H4 (cell line): ENCODE measurements around the gene PCTP. TPM values are rescaled to one million over a fixed set of nuclear protein-coding genes. Genes with fewer than 3 reads are reported as not detected.

Experiments used
- DNase-seq: peaks from one replicate; pipeline ENCODE4 v3.0.0-alpha.2; 2015; ENCODE audit warnings: low spot score
- total RNA-seq: library from RNA; depleted of rRNA; stranded (reverse); fragments of >200 nt; shearing (Covaris generic); gene quantifications from 2 replicates; pipeline ENCODE4 v1.2.3, GENCODE V29; 2014; rRNA removed

The PCTP gene
- total RNA-seq: 21.8 and 25.3 TPM in 2 replicates

GRCh38 chr17:55750750-55751657 lies at the start of gene PCTP:
Gene PCTP, plus strand, starts transcription at chr17:55751051. Its CDS starts 53 bp downstream, at chr17:55751104.
- peak; percentile 92 for DNase-seq

- DNase-seq: peak; percentile 62
Measured at GRCh38 chr17:55702150-55702549, 48.7 kb upstream of the PCTP start.

- DNase-seq: no peak
Measured at GRCh38 chr17:55704401-55704800, 46.5 kb upstream of the PCTP start.

DNA sequence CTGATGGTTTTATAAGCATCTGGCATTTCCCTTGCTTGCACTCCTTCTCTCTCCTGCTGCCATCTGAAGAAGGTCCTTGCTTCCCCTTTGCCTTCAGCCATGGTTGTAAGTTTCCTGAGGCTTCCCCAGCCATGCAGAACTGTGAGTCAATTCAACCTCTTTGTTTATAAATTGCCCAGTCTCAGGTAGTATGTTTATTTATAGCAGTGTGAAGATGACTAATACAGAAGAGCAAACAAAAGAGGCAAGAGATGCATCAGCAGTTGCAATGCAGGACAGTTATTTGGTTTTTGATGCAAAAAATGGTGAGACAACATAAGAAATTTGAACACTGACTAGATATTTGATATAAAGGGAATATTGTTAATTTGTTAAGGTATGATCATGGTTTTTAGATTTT lies 45.0 kb upstream of the PCTP start:
- DNase-seq: peak; percentile 69

GRCh38 chr17:55706808-55707773 lies 43.8 kb upstream of the PCTP start:
- no peak for DNase-seq

DNA sequence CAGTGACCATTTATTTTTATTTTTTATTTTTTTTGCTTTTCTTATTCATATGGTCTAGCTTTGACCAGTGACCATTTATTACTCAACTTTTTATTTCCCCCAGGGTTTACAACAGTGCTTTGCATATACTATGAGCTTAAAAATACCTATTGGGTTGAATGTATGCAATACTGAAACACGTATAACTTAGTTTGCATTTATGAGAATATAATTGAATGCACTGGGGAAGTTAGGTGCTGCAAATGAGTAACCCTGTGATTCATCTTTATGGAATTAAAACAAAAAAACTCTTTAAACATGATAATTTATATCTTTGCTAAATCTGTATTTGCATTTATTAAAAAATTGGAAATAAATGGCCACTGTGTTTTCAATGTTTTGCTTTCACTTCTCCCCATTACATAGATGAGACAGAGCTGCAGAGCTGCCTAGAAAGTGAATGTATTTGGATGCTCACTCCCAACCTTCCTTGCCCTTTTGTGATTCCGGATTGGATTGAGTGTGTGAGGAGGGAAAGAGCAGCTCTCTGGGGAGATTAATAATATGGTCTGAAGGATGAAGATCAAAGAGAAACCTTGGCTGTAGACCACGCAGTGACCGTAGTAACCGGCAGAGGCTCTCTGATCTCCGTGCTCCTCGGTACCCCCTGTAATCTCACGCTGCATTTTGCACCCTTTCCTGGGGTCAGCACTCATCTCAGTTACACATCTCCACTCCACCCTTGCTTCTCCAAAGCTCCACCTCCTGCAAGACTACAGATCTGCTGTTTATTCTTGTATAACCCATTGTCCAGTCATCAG lies 42.5 kb upstream of the PCTP start:
- no peak for DNase-seq

GRCh38 chr17:55709440-55709839 lies 41.4 kb upstream of the PCTP start:
- no peak for DNase-seq

DNA sequence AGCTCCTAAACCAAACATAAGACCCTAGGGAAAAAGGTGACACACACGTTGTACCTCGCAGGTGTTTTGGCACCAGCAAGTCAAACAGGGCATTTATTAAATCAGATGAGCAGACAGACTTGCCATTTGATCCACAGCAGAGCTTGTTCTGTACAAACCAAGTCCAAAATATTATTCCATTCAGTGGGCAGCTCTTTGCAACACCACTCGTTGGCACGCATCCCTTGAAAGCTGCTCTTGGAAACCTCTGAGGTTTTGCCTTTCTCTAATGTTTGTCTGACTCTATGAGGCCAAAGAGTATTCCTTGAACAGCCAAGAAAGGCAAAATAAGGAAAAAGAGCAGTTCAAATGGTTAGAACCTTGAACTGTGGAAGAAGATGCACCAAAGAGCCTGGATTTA lies 40.9 kb upstream of the PCTP start:
- no peak for DNase-seq

GRCh38 chr17:55710410-55710809 lies 40.4 kb upstream of the PCTP start:
- DNase-seq: no peak

DNA sequence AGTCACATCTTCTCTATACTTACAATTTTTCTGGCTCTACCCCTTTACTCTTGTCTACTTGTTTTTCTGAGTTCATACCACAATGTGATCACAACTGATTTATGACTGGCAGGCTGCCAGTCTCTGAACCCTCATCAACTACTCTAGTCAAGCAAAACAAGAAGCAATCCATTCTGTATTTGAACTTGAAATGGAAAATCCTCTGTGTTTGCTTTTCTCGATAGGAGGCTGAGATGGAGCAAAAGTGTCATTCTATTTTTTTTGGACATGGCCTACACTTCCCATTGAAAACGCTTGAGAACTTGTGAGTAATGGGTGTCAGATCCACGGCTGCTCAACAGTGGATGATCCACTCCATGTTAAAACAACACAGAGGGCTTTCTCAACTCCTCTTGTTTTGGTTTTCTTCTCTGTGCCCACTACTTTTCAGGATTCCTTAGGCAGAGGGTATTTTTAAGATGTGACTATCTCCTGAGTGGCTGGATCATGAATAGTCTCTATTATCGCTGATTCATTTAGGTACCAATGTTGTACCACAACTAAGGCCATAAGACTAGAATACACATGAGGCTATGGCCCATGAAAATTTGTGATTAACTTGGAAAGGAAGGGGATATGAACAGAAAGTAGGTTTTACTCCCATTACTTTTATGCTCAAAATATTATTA lies 39.9 kb upstream of the PCTP start:
- no peak for DNase-seq

- DNase-seq: no peak
Measured at GRCh38 chr17:55717432-55717831, 33.4 kb upstream of the PCTP start.

DNA sequence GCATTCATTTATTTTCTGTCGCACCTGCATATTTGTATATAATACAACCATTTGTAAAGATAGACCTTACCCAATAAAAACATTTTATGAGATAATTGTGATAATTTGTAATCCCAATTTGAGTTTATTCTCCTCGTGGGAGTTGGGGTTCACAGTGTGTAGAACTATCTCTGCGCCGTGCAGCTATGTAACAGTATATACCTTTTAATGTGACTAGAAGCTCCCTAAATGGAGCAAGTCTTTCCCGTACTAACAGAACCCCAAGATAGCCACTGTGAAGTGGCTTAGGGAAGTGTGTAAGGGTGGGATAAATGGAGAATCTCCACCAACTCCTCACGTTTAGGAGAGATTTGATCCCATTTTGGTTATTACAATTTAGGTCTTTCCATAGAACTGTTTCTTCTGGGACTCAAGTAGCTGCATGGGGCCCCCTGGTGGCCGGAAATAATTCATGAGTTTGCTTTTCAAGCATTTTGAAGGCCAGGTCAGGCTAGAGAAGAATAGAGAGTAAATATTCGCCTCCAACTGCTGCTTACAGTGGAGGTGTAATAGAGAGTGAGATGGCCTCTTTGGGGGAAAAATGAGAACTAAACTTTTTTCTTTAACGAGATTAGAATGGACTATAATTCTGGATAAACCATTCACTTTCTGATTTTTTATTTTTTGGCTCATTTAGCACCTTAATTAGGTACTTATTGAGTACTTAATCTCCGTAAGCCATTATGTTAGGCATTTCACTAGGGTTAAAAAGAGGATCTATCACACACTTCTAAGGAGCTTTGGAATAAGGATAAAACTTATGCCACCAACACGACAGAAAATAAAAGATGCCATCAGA lies 32.7 kb upstream of the PCTP start:
- peak; percentile 51 for DNase-seq

DNA sequence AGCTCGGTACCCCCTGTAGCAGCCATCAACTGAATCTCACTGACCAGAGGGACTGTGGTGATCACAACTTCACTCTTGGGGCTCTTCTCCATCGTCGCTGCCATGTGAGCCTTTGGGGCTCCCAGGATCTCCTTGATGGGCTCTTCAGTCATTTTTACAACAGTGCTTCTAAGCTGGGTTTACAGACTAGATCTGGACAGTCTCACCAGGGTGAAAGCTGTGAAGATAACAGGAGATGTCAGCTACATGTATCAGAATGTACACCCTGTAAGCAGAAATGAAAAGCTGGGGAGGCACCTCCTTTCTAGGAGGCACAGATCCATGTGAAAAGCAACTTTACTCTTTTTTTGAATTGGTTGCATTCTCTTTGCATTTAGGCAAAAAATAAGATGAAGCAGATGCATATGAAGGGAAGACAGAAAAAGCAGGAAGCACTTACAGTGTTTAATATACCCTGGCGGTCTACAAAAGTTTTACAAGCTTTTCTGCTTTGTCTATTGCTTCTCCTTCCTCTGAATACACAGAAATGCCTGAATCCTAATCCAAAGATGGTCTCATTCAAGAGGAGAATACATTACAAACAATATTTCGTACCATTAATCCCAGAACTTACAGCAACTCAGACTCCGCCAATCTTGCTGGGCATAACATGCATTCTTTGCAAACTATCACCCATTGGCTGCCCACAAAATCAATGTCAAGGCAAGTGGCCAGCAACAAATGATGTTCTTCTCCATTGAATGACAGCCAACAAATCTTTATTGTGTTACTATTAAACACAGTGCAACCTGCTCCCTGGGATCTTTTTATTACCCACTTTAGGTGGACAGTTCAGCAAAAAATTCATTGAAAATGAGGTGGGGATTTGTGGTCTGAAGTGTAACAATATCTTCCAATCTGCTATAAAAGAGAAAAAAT lies 29.7 kb upstream of the PCTP start:
- no peak for DNase-seq

DNA sequence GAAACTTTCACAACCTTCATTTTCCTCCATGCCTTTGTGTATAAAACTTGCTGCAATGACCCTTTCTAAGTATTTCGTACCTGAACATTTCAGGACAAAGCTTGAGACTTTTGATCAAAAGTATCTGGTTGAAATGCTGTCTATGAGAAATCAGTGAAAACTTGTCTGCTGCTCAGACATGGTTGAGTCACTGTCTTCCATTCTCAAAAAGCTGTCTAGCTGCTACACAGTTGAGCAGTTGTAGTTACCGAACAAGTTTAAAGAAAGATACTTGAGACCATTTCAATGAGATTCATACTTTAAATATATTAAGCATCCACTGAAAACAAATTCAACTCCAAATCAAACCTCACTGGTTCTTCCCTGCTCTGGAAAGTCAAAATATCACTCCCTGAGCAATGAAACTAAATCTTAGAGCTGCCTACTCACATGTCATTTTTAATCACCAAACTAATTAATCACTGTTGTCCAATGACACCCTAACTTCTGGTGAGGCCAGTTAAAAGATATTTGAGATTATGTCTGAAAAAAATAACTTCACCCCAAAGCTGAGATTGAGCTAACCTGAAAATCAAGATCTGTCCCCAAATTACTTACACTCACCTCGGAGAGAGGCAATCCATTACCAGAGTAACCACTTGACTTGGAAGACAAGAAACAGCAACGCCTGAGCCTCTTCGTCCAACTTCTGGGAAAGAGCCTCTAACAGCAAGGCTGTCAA lies 28.7 kb upstream of the PCTP start:
- no peak for DNase-seq

DNA sequence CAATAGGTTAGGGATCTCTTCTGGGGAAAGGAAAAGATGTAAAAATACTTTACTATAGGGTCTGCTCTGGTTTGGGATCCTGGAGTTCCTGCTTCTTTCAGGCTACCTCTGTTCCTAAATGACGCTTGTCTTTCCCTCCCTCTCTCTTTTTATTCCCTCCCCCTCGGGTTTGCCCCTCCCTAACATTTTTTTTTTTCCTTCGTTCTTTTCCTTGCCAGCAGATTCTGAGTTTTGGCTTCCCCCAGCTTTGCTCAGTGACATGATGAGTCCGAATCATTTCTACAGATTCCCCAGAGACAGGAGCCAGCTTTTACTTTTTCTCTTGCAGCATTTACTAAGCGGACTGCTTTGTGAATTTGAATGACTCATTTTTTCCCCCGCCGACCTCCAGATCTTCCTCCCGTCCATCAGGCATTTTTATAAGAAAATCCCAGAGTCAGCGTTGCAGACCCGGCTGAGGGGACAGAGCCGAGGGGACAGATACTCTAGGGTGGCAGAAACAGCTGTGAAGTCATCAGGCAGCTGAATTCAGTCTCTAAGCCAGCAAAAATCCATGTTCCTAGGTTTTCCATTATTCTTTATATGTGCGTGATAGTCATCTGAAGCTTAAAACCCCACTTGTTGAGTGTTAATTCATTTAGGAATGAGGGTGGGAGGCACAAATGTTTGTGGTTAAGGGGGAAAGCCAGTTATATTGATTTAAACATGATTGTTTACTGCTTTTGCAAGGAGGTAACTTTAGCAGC lies 27.9 kb upstream of the PCTP start, which contains the start of gene TMEM100:
Gene TMEM100, minus strand, starts transcription at position 123 of the 746 bp plus-strand sequence. CDS start 1,794 bp downstream, outside the sequence.
- DNase-seq: peak; percentile 59

- no peak for DNase-seq
Measured at GRCh38 chr17:55723488-55723848, 27.4 kb upstream of the PCTP start.

DNA sequence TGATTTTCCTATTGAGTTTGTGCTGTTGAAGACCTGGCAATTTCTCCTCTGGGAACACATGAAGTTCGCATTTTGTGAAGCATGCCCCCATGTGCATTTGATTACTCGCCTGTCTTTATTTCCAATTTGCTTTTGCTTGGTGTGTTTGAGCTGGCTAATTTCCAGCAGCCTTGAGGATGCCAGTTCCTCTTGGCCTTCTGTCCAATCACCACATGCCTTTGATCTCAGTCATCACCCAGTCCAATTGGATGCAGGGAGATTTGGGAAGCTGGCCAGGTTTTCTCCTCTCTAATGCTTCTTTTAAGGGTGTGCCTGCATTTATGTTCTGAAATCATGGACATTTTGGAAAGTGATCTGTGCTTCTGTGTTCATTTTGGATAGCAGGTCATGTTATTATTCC lies 24.4 kb upstream of the PCTP start:
- peak; percentile 52 for DNase-seq

- DNase-seq: no peak
Measured at GRCh38 chr17:55727275-55727674, 23.6 kb upstream of the PCTP start.
